Vagina (tissue), 2 donors: ENCODE results near the gene ANG.

Source experiments
- POLR2AphosphoS5 ChIP-seq, 2 donors: sonication (generic); formaldehyde crosslinking; IDR thresholded peaks; one replicate each; pipeline ENCODE4 v1.9.0; 2017; ENCODE audit warnings: antibody characterized with exemption in 2 of 2, mild to moderate bottlenecking in 2 of 2, low read depth in 1 of 2; ENCODE audit not compliant: insufficient read depth in 1 of 2
- TF ChIP-seq, protein P1 (sequence below), 3 experiments: fragments of 450-650 bp in 2 of 3; fragments of 200-600 bp in 1 of 3; sonication (generic) in 1 of 3; IDR thresholded peaks; one replicate each; pipeline ENCODE4 v1.5.1; 2017 to 2019; ENCODE audit warnings: antibody characterized with exemption in 3 of 3, mild to moderate bottlenecking in 2 of 3, moderate library complexity in 2 of 3

DNA sequence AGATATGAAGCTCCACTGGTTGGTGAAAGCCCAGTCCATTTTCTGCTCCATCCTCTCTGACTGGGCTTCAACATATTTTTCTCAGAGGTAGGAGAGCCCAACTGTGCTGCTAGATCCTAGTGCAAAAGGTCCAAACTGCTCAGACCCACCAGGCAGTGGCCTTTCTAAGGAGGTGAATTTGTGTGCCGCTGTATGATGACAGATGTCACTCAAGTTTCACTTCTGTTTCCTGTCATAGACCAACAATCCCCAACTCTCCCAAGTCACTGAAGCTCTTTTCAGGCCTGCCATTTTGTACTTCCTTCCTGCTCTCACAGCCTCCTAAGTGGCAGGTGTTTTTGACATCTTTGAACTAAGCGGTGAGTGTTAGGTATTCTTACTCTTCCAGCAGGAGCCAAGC lies 20.6 kb upstream of the ANG start:
- no peak for TF ChIP-seq POLR2AphosphoS5 (IDR thresholded peaks at IDR 0.05; ENCODE audit: insufficient read depth in 1 of 2, low read depth in 1 of 2)
- TF ChIP-seq, protein P1, sequence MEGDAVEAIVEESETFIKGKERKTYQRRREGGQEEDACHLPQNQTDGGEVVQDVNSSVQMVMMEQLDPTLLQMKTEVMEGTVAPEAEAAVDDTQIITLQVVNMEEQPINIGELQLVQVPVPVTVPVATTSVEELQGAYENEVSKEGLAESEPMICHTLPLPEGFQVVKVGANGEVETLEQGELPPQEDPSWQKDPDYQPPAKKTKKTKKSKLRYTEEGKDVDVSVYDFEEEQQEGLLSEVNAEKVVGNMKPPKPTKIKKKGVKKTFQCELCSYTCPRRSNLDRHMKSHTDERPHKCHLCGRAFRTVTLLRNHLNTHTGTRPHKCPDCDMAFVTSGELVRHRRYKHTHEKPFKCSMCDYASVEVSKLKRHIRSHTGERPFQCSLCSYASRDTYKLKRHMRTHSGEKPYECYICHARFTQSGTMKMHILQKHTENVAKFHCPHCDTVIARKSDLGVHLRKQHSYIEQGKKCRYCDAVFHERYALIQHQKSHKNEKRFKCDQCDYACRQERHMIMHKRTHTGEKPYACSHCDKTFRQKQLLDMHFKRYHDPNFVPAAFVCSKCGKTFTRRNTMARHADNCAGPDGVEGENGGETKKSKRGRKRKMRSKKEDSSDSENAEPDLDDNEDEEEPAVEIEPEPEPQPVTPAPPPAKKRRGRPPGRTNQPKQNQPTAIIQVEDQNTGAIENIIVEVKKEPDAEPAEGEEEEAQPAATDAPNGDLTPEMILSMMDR (IDR thresholded peaks at IDR 0.05) = no peak
